Endodermal cell (in vitro differentiated cells): ENCODE data around the gene SCD. TPM values are rescaled to one million over a fixed set of nuclear protein-coding genes. Genes with fewer than 3 reads are reported as not detected.
A peak's percentile ranks its signal among the peaks of the same experiment; 100 is the strongest.

Experiments used
- DNase-seq: peaks from one replicate; pipeline ENCODE4 v3.0.0-alpha.2; 2017
- H3K27ac ChIP-seq: 2 replicates; pipeline ENCODE4 v1.5.1; 2013; ENCODE audit warnings: mild to moderate bottlenecking, low read depth, low read length, moderate library complexity
- H3K27me3 ChIP-seq: 2 replicates; pipeline ENCODE4 v1.6.1; 2013; ENCODE audit warnings: mild to moderate bottlenecking, low read length, moderate library complexity; ENCODE audit not compliant: insufficient read depth, control insufficient read depth, poor library complexity, severe bottlenecking
- H3K36me3 ChIP-seq: 2 replicates; pipeline ENCODE4 v1.7.0; 2013; ENCODE audit warnings: mild to moderate bottlenecking, low read length, moderate library complexity; ENCODE audit not compliant: control insufficient read depth, insufficient read depth
- H3K4me1 ChIP-seq: one replicate; pipeline ENCODE4 v1.7.0; 2013; ENCODE audit warnings: low read length; ENCODE audit not compliant: control insufficient read depth, insufficient read depth
- H3K4me3 ChIP-seq: 2 replicates; pipeline ENCODE4 v1.5.1; 2013; ENCODE audit warnings: mild to moderate bottlenecking, low read length, moderate library complexity
- H3K9ac ChIP-seq: 2 replicates; pipeline ENCODE4 v1.6.1; 2013; ENCODE audit warnings: mild to moderate bottlenecking, low read length, moderate library complexity; ENCODE audit not compliant: poor library complexity, severe bottlenecking; ENCODE audit errors: extremely low read depth
- H3K9me3 ChIP-seq: 2 replicates; pipeline ENCODE4 v1.6.1; 2013; ENCODE audit warnings: mild to moderate bottlenecking, low read length, moderate library complexity; ENCODE audit not compliant: control insufficient read depth
- H3K27ac Mint-ChIP-seq: 2 replicates; pipeline ENCODE4 v1.8.0; 2020; ENCODE audit warnings: mixed read lengths
- H3K27me3 Mint-ChIP-seq: 2 replicates; pipeline ENCODE4 v1.8.0; 2021; ENCODE audit warnings: mild to moderate bottlenecking, mixed read lengths; ENCODE audit not compliant: insufficient read depth
- H3K36me3 Mint-ChIP-seq: 2 replicates; pipeline ENCODE4 v1.8.0; 2020; ENCODE audit warnings: low read depth, mixed read lengths
- H3K4me1 Mint-ChIP-seq: 2 replicates; pipeline ENCODE4 v1.8.0; 2020; ENCODE audit warnings: mixed read lengths
- H3K4me3 Mint-ChIP-seq: 2 replicates; pipeline ENCODE4 v1.8.0; 2020; ENCODE audit warnings: mild to moderate bottlenecking, moderate library complexity, mixed read lengths
- H3K9me3 Mint-ChIP-seq: 2 replicates; pipeline ENCODE4 v1.8.0; 2020; ENCODE audit warnings: mild to moderate bottlenecking, mixed read lengths
- WGBS, 2 experiments: methylation state at CpG; one replicate each; pipeline versions ENCODE4 v1.1.5 to v1.1.7; 2013; ENCODE audit warnings: missing lambda C conversion rate in 2 of 2, mixed read lengths in 1 of 2; ENCODE audit not compliant: insufficient coverage in 1 of 2, insufficient read length in 1 of 2; 5-methylcytosine and 5-hydroxymethylcytosine counted together
- total RNA-seq, 2 donors: library from RNA; stranded (reverse); fragmentation: NEBNext Ultra II Directional in 1 of 2; extraction: Animal tissue kit (Norgen Biotek cat#: 25700) in 1 of 2; gene quantifications; 2 replicates in 1 of 2; 3 replicates in 1 of 2; pipeline ENCODE4 v1.2.1, GENCODE V29; 2021
- TF ChIP-seq, protein P1 (sequence below): fragments of 200-600 bp; sonication (generic); conservative IDR thresholded peaks from 2 replicates; pipeline ENCODE4 v1.5.0; 2021; ENCODE audit warnings: antibody characterized with exemption, mild to moderate bottlenecking

The SCD gene
- total RNA-seq, 2 donors from 2014 or later: 369 to 442 TPM

DNA sequence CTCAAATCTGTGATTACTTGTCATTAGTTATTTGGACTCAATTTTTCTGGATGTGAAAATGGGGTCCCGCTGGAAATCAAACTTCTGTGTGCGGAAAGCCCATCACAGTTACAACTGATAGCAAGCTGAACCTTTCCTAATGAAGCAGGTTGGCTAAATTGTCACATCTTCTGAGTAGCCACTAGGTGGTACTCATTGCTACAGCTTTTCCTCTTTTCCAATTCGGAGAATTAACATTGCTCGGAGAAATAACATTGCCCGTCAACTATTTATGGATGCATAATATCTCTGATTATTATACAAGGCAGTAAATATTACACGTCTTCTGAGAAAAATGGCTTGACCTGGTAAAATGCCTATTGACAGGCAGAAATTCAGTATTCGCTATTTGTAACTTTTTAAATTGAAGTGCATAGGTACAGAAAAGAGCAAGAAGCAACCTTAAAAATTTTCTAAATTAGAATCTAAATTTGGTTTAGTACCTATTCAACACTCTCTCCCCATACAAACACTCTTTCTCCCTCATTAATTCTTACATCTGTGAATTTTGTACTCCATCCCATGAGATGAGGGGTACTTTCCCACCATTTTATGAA lies 43.2 kb upstream of the SCD start:
- no peaks in the 10 kb centered on the region for H3K9me3 ChIP-seq
- no peak for DNase-seq
- H3K36me3 ChIP-seq: no peaks in the 10 kb centered on the region
- no peaks in the 10 kb centered on the region for H3K36me3 Mint-ChIP-seq
- peaks cover 14% of the 10 kb centered on the region for H3K27me3 ChIP-seq
- TF ChIP-seq, protein P1, sequence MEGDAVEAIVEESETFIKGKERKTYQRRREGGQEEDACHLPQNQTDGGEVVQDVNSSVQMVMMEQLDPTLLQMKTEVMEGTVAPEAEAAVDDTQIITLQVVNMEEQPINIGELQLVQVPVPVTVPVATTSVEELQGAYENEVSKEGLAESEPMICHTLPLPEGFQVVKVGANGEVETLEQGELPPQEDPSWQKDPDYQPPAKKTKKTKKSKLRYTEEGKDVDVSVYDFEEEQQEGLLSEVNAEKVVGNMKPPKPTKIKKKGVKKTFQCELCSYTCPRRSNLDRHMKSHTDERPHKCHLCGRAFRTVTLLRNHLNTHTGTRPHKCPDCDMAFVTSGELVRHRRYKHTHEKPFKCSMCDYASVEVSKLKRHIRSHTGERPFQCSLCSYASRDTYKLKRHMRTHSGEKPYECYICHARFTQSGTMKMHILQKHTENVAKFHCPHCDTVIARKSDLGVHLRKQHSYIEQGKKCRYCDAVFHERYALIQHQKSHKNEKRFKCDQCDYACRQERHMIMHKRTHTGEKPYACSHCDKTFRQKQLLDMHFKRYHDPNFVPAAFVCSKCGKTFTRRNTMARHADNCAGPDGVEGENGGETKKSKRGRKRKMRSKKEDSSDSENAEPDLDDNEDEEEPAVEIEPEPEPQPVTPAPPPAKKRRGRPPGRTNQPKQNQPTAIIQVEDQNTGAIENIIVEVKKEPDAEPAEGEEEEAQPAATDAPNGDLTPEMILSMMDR: peak; percentile 77
- H3K4me3 Mint-ChIP-seq: no peak overlapping the region
- no peak overlapping the region for H3K9ac ChIP-seq
- H3K4me3 ChIP-seq: no peak overlapping the region
- H3K4me1 ChIP-seq: no peaks in the 10 kb centered on the region
- H3K4me1 Mint-ChIP-seq: no peaks in the 10 kb centered on the region
- no peak overlapping the region for H3K27ac Mint-ChIP-seq
- peaks cover 19% of the 10 kb centered on the region for H3K9me3 Mint-ChIP-seq
- H3K27ac ChIP-seq: no peak overlapping the region
- 39 to 58% methylated on average over 3 to 6 of the region's 7 CpGs for WGBS, 2 experiments
- peaks cover 10% of the 10 kb centered on the region for H3K27me3 Mint-ChIP-seq

DNA sequence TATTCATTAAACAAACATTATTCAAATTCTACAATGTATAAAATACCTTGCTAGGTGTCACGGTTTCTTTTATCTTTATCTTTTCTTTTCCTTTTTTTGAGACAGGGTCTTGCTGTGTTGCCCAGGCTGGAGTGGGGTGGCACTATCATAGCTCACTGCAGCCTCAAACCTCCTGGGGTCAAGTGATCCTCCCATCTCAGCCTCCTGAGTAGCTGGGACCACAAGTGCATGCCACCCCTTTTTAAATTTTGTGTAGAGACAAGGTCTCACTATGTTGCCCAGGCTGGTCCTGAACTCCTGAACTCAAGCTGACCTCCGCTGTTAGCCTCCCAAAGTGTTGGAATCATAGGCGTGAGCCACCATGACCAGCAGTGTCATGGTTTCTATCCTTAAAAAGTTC lies 42.6 kb upstream of the SCD start:
- no peak overlapping the region for H3K27ac ChIP-seq
- no peak overlapping the region for H3K9ac ChIP-seq
- peaks cover 15% of the 10 kb centered on the region for H3K27me3 ChIP-seq
- 94 to 95% methylated on average over 3 of the region's 3 CpGs for WGBS, 2 experiments
- H3K4me1 Mint-ChIP-seq: no peaks in the 10 kb centered on the region
- H3K27me3 Mint-ChIP-seq: peaks cover 11% of the 10 kb centered on the region
- no peak overlapping the region for H3K4me3 Mint-ChIP-seq
- no peak overlapping the region for H3K27ac Mint-ChIP-seq
- no peaks in the 10 kb centered on the region for H3K4me1 ChIP-seq
- H3K36me3 ChIP-seq: no peaks in the 10 kb centered on the region
- H3K36me3 Mint-ChIP-seq: no peaks in the 10 kb centered on the region
- no peak for DNase-seq
- H3K9me3 ChIP-seq: no peaks in the 10 kb centered on the region
- H3K4me3 ChIP-seq: no peak overlapping the region
- TF ChIP-seq, protein P1: no peak
- H3K9me3 Mint-ChIP-seq: peaks cover 19% of the 10 kb centered on the region

DNA sequence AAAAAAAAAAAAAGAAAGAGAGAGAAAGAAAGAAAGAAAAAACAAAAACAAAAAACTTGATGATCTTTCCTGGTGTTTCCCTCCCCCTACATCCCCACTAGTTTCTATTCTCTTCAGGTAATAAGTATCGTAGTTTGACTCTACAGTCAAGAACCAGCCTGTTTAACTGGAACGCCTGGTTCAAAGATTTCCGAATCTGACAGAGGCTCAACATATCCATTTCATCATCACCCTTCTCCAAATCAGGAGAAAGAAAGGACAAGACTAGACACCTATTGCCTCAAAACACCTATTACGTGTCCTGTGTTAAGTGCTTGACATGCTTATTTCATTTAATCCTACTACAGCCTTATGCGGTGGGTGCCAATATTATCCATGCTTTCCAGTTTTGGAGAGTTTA lies 40.2 kb upstream of the SCD start:
- TF ChIP-seq, protein P1: no peak
- 97 to 100% methylated on average over 2 to 5 of the region's 5 CpGs for WGBS, 2 experiments
- Histone ChIP-seq H3K4me1 (no peaks in the 10 kb centered on the region), H3K4me3 (no peak overlapping the region), H3K36me3 (no peaks in the 10 kb centered on the region), H3K27me3 (peaks cover 39% of the 10 kb centered on the region), H3K27ac (no peak overlapping the region), H3K9ac (no peak overlapping the region), H3K9me3 (no peaks in the 10 kb centered on the region)
- DNase-seq: no peak
- Mint-ChIP-seq H3K27ac (no peak overlapping the region), H3K27me3 (peaks cover 23% of the 10 kb centered on the region), H3K4me1 (no peaks in the 10 kb centered on the region), H3K36me3 (no peaks in the 10 kb centered on the region), H3K4me3 (no peak overlapping the region), H3K9me3 (no peaks in the 10 kb centered on the region)
